AG08395 (cell line): ENCODE results near the gene PVR.
A peak's percentile ranks its signal among the peaks of the same experiment; 100 is the strongest.
"Not testable (repeated sequence)": the region's sequence is repeated elsewhere in the genome, so short reads cannot be mapped to it uniquely, and the experiment has no call there.

Experiments used
- DNase-seq: peaks from one replicate; pipeline ENCODE4 v3.0.0; 2012; ENCODE audit warnings: mixed read lengths, low spot score

The PVR gene

DNA sequence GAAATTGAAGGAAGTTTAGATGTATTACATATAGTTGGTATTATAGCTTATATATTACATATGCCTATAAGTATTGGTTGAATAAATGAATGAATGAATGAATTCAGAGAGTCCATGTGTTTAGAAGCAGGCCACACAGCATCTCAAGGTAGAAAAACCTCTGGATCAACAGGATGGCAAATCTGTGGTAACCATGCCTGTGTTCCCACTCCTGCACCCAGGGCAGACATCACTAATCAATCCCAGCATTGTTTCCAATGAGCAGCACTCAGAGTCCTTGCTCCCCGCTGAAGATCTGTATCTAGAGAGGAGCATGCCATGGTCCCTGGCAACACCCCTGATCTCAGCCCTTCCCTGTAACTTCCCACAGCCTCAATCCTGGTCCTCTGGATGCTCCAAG is 28.5 kb downstream of the PVR start:
- DNase-seq, result no peak

GRCh38 chr19:44673510-44673909 is 29.8 kb downstream of the PVR start:
- no peak for DNase-seq

DNA sequence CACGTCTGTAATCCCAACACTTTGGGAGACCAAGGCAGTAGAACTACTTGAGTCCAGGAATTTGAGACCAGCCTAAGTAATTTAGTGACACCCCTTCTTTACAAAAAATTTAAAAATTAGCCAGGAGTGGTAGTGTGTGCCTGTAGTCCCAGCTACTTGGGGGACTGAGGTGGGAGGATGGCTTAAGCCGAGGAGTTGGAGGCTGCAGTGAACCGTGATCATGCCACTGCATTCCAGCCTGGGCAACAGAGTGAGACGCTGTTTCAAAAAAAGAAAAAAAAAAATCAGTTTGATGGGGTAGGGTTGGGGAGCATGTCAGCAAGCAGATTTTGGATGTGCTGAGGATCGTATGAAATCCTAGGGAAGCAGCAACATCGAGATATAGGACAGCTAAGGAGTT is 31.8 kb downstream of the PVR start:
- no peak for DNase-seq

GRCh38 chr19:44677019-44677811 is 33.5 kb downstream of the PVR start:
- peak; percentile 30 for DNase-seq

- DNase-seq, result no peak
These were observed 36.8 kb downstream of the PVR start for GRCh38 chr19:44680536-44680935.

- DNase-seq, result no peak
These were observed 38.5 kb downstream of the PVR start for GRCh38 chr19:44681992-44682790.

DNA sequence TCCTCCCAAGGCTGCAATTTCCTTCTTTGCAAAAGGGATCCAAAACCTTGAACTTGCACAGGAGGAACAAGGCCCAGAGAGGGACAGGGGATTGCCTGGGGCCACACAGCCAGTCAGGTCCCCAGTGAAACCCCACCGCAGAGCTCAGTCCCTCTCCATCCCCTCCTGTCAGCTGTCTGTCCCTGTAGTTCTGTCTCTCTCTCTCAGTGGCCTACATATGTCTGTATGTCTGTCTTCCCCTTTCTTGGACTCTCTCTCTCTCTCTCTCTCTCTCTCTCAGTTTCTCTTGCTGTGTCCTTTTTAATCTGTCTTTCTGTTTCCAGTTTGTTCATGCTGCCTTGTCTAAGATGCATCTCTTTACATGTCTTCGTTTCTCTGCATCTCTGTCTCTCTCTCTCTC is 39.1 kb downstream of the PVR start:
- DNase-seq, result no peak

- DNase-seq, result no peak
These were observed 39.9 kb downstream of the PVR start for GRCh38 chr19:44683434-44684210.

DNA sequence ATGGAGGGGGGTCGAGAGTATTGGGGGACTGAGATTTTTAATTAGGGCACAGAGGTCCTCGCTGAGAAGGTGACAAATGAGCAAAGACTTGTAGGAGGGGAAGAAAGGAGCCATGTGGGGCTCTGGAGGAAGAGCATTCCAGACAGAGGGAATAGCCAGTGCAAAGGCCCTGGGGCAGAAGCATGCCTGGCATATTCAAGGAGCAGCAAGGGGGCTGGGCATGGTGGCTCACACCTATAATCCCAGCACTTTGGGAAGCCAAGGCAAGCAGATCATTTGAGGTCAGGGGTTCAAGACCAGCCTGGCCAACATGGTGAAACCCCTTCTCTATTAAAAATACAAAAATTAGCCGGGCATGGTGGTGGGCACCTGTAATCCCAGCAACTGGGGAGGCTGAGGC is 40.7 kb downstream of the PVR start:
- DNase-seq, result not testable (repeated sequence)

GRCh38 chr19:44684892-44685863 is 41.5 kb downstream of the PVR start:
- peak; percentile 79 for DNase-seq

GRCh38 chr19:44685877-44686276 is 42.2 kb downstream of the PVR start:
- peak; percentile 17 for DNase-seq

DNA sequence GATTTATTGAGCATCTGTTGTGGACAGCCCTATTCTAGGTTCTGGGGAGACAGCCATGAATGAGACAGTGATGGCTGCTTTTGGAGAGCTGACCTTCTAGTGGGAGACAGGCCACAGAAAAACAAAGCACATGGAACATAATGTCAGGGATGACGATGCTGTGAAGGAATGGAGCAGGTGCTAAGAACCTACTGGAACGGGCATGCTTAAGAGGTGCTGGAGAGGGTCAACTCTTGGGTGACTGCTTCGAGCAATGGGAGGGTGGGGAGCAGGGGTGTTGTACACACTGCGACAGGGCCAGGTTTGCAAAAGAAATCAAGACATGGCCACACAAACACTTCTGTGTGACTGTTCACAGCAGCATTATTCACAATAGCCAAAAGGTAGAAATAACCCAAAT is 43.2 kb downstream of the PVR start:
- DNase-seq, result no peak

GRCh38 chr19:44687888-44688287 is 44.2 kb downstream of the PVR start:
- DNase-seq, result no peak

DNA sequence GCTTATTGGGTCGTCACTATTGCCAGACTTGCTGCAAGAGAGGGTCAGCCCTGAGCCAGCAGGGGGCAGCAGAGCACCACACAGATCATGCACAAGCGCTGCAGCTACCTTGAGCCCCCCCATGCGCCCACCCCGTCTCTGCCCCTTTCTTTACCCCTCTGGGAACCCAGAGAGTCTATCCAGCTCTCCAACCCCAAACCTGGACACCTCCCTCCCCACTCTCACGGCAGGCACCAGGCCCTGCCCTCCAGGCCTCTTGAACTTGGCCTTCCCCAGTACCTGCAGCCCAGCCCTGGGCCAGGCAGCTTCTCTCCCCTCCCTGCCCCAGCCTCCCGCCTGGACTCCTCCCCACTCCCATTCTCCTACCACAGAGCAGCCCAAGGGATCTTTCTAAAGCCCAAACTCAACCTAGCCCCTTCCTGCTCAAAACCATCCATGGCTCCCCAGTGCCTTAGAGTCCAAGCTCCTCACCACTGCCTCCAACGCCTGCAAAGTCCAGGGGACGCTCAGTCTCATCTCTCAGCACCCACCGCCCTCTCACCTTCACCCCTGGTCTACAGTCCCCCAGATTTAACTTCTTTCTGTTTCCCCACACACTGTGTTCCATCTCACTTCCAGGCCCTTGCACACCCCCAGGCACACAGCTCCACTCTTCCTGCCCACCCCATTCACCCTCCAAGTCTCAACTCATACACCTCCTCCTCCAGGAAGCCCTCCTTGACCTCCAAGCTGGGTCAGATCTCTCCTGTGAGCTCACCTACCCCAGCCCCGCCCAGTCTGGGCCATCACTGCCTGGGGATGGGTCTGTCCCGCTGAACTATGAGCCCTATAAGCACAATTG is 45.8 kb downstream of the PVR start:
- peak; percentile 69 for DNase-seq

DNA sequence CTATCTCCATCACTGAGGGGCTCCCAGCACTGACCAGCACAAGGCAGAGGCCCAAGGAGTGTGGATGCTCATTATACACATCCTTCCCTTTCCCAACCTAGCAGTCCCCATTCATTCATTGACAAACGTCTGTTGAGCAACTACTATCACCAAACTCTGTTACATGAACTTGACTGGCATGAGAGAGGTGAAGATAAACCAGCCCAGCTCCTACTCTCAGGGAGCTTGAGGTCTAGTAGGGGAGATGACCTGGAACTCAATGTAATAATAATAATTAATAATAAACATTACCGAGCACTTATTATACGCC is 46.4 kb downstream of the PVR start:
- no peak for DNase-seq

DNA sequence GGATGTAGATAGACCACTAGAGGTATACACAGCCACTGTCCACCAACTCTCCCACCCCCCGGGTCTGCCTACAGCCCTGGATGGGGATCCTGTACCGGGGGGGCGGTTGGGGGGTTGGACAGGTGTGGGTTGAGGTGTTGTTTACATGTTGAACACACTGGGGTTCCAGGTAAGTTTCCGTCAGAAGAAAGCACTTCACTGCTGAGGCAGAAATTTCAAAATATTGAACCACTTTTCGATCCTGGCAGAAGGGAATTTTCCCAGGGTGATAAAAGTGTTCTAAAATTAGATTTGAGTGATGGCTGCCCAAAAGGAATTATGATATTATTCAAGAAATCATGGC is 48.6 kb downstream of the PVR start:
- DNase-seq, result no peak

- DNase-seq, result no peak
These were observed 50.5 kb downstream of the PVR start for GRCh38 chr19:44694184-44694579.

GRCh38 chr19:44696939-44697669 is 53.4 kb downstream of the PVR start:
- DNase-seq, result no peak

DNA sequence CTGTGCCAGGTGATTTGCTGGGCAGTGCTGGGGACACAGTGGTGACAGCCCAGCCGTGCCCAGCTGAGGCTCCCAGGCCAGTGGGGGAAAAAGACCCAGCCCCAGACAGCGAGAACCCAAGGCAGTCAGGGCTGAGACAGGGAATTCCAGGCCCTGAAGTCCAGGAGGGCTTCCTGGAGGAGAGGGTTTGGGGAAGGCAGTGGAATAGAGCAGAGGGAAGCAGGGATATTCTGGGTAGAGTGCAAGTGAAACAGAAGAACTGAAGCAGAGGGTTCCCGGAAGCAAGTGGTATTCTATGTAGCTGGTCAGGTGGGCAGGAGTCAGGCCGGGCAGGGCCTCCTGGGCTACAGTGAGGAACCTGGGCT is 53.9 kb downstream of the PVR start:
- DNase-seq, result no peak

DNA sequence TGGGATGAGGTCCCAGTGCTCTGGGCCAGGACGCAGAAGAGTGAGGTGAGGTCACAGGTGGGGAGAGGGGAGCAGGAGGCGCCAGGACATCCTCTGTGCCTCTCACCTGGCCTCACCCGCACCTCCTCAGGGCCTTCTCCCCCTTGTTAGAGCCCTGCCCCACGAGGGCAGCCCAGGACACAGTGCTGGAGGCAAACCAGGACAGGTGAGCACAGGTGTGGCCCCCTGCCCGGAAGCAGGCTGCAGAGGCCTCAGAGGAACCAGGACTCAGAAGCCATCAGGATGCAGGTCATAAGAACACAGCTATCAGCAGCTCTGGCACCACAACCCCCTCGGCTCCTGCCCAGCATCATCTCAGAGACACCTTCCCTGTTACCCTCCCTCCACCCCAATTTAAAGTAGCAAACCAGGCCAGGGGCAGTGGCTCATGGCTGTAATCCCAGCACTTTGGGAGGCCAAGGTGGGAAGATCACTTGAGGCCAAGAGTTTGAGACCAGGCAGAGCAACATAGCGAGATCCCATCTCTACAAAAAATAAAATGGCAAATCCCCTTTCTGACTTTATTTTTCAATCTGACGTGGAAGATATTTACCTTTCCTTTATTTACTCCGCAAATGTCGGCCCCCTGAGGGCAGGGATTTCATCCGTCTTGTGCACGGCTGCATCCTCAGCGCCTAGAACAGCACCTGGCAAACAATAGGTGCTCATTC is 54.9 kb downstream of the PVR start, which contains the start of gene CEACAM16:
Gene CEACAM16 (plus strand): TSS at position 660 of the 710 bp plus-strand sequence. CDS start 2,306 bp downstream, outside the sequence.
- no peak for DNase-seq
